Neural cell (in vitro differentiated cells): ENCODE data around the gene SLC2A4. TPM values are rescaled to one million over a fixed set of nuclear protein-coding genes. Genes with fewer than 3 reads are reported as not detected.
A peak's percentile ranks its signal among the peaks of the same experiment; 100 is the strongest.

ENCODE experiments used
- H2AFZ ChIP-seq: fragments of 200-600, 300-800 bp; sonication (generic), shearing (Covaris generic); 2 replicates; pipeline ENCODE4 v1.6.0; 2014; ENCODE audit warnings: low read depth, mild to moderate bottlenecking, antibody characterized with exemption, low read length, moderate library complexity
- H3F3A ChIP-seq: fragments of 200-600 bp; shearing (Covaris generic); 2 replicates; pipeline ENCODE4 v1.6.1; 2016; ENCODE audit warnings: mild to moderate bottlenecking, moderate library complexity, mixed read lengths, antibody characterized with exemption, low read length; ENCODE audit not compliant: insufficient read depth, poor library complexity, severe bottlenecking
- H3K27ac ChIP-seq: fragments of 200-600, 300-800 bp; sonication (generic), shearing (Covaris generic); 2 replicates; pipeline ENCODE4 v1.5.1; 2014; ENCODE audit warnings: mild to moderate bottlenecking, low read length, moderate library complexity
- H3K27me3 ChIP-seq: fragments of 300-800, 200-600 bp; sonication (generic), shearing (Covaris generic); 2 replicates; pipeline ENCODE4 v1.6.0; 2014; ENCODE audit warnings: mild to moderate bottlenecking, low read depth, low read length, moderate library complexity; ENCODE audit not compliant: insufficient read depth
- H3K36me3 ChIP-seq: fragments of 300-800, 200-600 bp; sonication (generic), shearing (Covaris generic); 2 replicates; pipeline ENCODE4 v1.5.1; 2014; ENCODE audit warnings: mild to moderate bottlenecking, antibody characterized with exemption, low read length, moderate library complexity; ENCODE audit not compliant: insufficient read depth
- H3K4me2 ChIP-seq: fragments of 300-800, 200-600 bp; sonication (generic), shearing (Covaris generic); 2 replicates; pipeline ENCODE4 v1.6.0; 2014; ENCODE audit warnings: mild to moderate bottlenecking, low read length
- H3K4me3 ChIP-seq: fragments of 300-800, 200-600 bp; sonication (generic), shearing (Covaris generic); 2 replicates; pipeline ENCODE4 v1.5.1; 2014; ENCODE audit warnings: mild to moderate bottlenecking, low read length, moderate library complexity
- H3K79me2 ChIP-seq: fragments of 200-600 bp; shearing (Covaris generic); replicated peaks from 2 replicates; pipeline ENCODE4 v1.6.0; 2014; ENCODE audit warnings: mild to moderate bottlenecking, low read length, moderate library complexity; ENCODE audit not compliant: insufficient read depth
- H3K9ac ChIP-seq: fragments of 300-800, 200-600 bp; sonication (generic), shearing (Covaris generic); 2 replicates; pipeline ENCODE4 v1.6.1; 2016; ENCODE audit warnings: mild to moderate bottlenecking, low read length, mixed read lengths
- H3K9me2 ChIP-seq: fragments of 200-600 bp; shearing (Covaris generic); 2 replicates; pipeline ENCODE4 v1.6.1; 2016; ENCODE audit warnings: mild to moderate bottlenecking, low read length, mixed read lengths; ENCODE audit not compliant: insufficient read depth
- H3K9me3 ChIP-seq: fragments of 200-600, 300-800 bp; sonication (generic), shearing (Covaris generic); 2 replicates; pipeline ENCODE4 v1.6.1; 2016; ENCODE audit warnings: mild to moderate bottlenecking, mixed run types, low read length, moderate library complexity, mixed read lengths
- H4K20me1 ChIP-seq: fragments of 200-600 bp; shearing (Covaris generic); 2 replicates; pipeline ENCODE4 v1.6.1; 2016; ENCODE audit warnings: mild to moderate bottlenecking, mixed run types; ENCODE audit not compliant: insufficient read depth
- EP300 ChIP-seq: fragments of 450-650 bp; conservative IDR thresholded peaks from 2 replicates; pipeline ENCODE4 v1.6.1; 2014; ENCODE audit warnings: antibody characterized with exemption, mild to moderate bottlenecking, moderate library complexity; ENCODE audit not compliant: poor library complexity, severe bottlenecking
- EZH2 ChIP-seq: fragments of 200-600, 300-800 bp; shearing (Covaris generic), sonication (generic); IDR thresholded peaks from 2 replicates; pipeline ENCODE4 v1.6.1; 2014; ENCODE audit warnings: antibody characterized with exemption, low read length, borderline replicate concordance, mild to moderate bottlenecking; ENCODE audit not compliant: insufficient read depth, poor library complexity, severe bottlenecking
- MXI1 ChIP-seq: fragments of 450-650 bp; conservative IDR thresholded peaks from 2 replicates; pipeline ENCODE4 v1.6.1; 2014; ENCODE audit warnings: antibody characterized with exemption, mild to moderate bottlenecking; ENCODE audit not compliant: poor library complexity, severe bottlenecking
- POLR2AphosphoS5 ChIP-seq: IDR thresholded peaks from 2 replicates; pipeline ENCODE4 v1.6.1; 2012
- RAD21 ChIP-seq: fragments of 450-650 bp; conservative IDR thresholded peaks from 2 replicates; pipeline ENCODE4 v1.6.1; 2014; ENCODE audit warnings: antibody characterized with exemption, mild to moderate bottlenecking, moderate library complexity
- SMC3 ChIP-seq: fragments of 450-650 bp; conservative IDR thresholded peaks from 2 replicates; pipeline ENCODE4 v1.6.1; 2014; ENCODE audit warnings: antibody characterized with exemption, mild to moderate bottlenecking, moderate library complexity; ENCODE audit not compliant: poor library complexity
- TAF1 ChIP-seq: IDR thresholded peaks from 2 replicates; pipeline ENCODE4 v1.6.1; 2012; ENCODE audit warnings: low read depth
- polyA plus RNA-seq: library from polyadenylated mRNA; depleted of rRNA; stranded (reverse); fragments of >200 nt; gene quantifications from 2 replicates; pipeline ENCODE4 v1.2.3, GENCODE V29; 2014
- TF ChIP-seq, protein P1 (sequence below): fragments of 450-650 bp; IDR thresholded peaks from 2 replicates; pipeline ENCODE4 v1.5.1; 2014; ENCODE audit warnings: antibody characterized with exemption, mild to moderate bottlenecking, moderate library complexity; ENCODE audit not compliant: poor library complexity, severe bottlenecking
- TF ChIP-seq, protein P2 (sequence below): IDR thresholded peaks from 2 replicates; pipeline ENCODE4 v1.6.1; 2012; ENCODE audit warnings: borderline replicate concordance

Gene SLC2A4
- polyA plus RNA-seq, 1 donor from 2014 or later, result not detected

- Histone ChIP-seq H2AFZ (no peak overlapping the region), H3K36me3 (no peaks in the 10 kb centered on the region), H3K79me2 (peaks cover 33% of the 10 kb centered on the region), H3K9ac (peak overlapping the region; percentile 86), H3K4me3 (peak overlapping the region; percentile 91), H3F3A (no peaks in the 10 kb centered on the region), H3K9me3 (no peaks in the 10 kb centered on the region), H3K27ac (peak overlapping the region; percentile 84), H4K20me1 (peaks cover 12% of the 10 kb centered on the region), H3K27me3 (no peaks in the 10 kb centered on the region), H3K9me2 (no peaks in the 10 kb centered on the region), H3K4me2 (peak overlapping the region; percentile 89)
- TF ChIP-seq EZH2 (no peak), SMC3 (no peak), POLR2AphosphoS5 (no peak), MXI1 (no peak), TAF1 (no peak), RAD21 (no peak), EP300 (no peak)
- TF ChIP-seq, protein P1, sequence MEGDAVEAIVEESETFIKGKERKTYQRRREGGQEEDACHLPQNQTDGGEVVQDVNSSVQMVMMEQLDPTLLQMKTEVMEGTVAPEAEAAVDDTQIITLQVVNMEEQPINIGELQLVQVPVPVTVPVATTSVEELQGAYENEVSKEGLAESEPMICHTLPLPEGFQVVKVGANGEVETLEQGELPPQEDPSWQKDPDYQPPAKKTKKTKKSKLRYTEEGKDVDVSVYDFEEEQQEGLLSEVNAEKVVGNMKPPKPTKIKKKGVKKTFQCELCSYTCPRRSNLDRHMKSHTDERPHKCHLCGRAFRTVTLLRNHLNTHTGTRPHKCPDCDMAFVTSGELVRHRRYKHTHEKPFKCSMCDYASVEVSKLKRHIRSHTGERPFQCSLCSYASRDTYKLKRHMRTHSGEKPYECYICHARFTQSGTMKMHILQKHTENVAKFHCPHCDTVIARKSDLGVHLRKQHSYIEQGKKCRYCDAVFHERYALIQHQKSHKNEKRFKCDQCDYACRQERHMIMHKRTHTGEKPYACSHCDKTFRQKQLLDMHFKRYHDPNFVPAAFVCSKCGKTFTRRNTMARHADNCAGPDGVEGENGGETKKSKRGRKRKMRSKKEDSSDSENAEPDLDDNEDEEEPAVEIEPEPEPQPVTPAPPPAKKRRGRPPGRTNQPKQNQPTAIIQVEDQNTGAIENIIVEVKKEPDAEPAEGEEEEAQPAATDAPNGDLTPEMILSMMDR, result no peak
- TF ChIP-seq, protein P2, sequence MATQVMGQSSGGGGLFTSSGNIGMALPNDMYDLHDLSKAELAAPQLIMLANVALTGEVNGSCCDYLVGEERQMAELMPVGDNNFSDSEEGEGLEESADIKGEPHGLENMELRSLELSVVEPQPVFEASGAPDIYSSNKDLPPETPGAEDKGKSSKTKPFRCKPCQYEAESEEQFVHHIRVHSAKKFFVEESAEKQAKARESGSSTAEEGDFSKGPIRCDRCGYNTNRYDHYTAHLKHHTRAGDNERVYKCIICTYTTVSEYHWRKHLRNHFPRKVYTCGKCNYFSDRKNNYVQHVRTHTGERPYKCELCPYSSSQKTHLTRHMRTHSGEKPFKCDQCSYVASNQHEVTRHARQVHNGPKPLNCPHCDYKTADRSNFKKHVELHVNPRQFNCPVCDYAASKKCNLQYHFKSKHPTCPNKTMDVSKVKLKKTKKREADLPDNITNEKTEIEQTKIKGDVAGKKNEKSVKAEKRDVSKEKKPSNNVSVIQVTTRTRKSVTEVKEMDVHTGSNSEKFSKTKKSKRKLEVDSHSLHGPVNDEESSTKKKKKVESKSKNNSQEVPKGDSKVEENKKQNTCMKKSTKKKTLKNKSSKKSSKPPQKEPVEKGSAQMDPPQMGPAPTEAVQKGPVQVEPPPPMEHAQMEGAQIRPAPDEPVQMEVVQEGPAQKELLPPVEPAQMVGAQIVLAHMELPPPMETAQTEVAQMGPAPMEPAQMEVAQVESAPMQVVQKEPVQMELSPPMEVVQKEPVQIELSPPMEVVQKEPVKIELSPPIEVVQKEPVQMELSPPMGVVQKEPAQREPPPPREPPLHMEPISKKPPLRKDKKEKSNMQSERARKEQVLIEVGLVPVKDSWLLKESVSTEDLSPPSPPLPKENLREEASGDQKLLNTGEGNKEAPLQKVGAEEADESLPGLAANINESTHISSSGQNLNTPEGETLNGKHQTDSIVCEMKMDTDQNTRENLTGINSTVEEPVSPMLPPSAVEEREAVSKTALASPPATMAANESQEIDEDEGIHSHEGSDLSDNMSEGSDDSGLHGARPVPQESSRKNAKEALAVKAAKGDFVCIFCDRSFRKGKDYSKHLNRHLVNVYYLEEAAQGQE, result no peak
Measured at GRCh38 chr17:7308625-7309433, 27.3 kb downstream of the SLC2A4 start.

- H3K36me3 ChIP-seq, result no peaks in the 10 kb centered on the region
- H3K27ac ChIP-seq, result no peak overlapping the region
- no peaks in the 10 kb centered on the region for H3K9me3 ChIP-seq
- no peaks in the 10 kb centered on the region for H3K9me2 ChIP-seq
- peaks cover 41% of the 10 kb centered on the region for H3K79me2 ChIP-seq
- H2AFZ ChIP-seq, result no peak overlapping the region
- TF ChIP-seq EZH2 (no peak), RAD21 (no peak), EP300 (no peak), SMC3 (no peak), MXI1 (no peak), TAF1 (no peak)
- TF ChIP-seq, protein P1, result no peak
- TF ChIP-seq, protein P2, result no peak
- no peak overlapping the region for H3K4me2 ChIP-seq
- no peaks in the 10 kb centered on the region for H3K27me3 ChIP-seq
- peak overlapping the region; percentile 91 for H3K4me3 ChIP-seq
- H3F3A ChIP-seq, result no peaks in the 10 kb centered on the region
- peaks cover 12% of the 10 kb centered on the region for H4K20me1 ChIP-seq
- H3K9ac ChIP-seq, result no peak overlapping the region
Measured at GRCh38 chr17:7309628-7310027, 28.1 kb downstream of the SLC2A4 start.
